ENCODE measurements around the gene LNX1.

The LNX1 gene

GRCh38 chr4:53531585-53532224 lies 59.6 kb downstream of the LNX1 start:
- no peak for DNase-seq

DNA sequence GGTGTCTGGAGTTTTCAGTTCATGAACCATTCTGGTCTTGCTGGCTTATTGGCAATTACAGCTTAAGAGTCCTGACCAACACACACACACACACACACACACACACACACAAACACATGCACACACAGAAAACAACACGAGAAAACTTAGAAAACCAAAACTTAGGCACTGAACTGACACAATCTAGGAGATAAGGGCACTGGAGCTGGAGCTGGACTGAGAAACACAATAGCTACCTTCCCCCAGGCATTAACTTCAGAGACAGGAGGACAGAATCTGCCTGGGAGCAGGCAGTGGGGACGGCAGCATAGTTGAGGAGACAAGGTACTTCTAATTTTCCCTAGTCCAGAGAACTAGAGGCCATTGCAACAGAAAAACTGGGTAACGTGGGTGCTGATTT lies 62.3 kb downstream of the LNX1 start:
- DNase-seq = no peak

- no peak for DNase-seq
Measured at GRCh38 chr4:53527930-53528329, 63.4 kb downstream of the LNX1 start.

DNA sequence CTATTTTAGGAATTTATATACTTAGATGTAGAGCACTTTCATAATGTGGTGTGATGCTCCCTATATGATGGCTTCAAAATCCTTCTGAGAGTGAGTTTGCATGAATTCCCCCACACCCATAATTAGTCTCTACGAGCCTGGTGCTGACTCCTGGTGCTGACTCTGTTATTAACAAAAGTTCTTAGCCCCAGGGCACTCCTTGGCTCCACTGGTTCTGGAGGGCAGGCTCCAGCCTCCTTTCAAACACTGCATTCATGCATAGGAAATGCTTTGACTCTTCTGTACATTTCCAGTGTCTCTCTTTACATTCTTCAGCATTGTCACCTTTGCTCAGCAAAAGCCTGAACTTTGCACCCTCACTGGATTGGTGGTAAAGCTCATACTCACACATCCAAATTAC lies 64.0 kb downstream of the LNX1 start:
- DNase-seq = no peak

GRCh38 chr4:53522334-53522733 lies 69.0 kb downstream of the LNX1 start:
- no peak for DNase-seq

DNA sequence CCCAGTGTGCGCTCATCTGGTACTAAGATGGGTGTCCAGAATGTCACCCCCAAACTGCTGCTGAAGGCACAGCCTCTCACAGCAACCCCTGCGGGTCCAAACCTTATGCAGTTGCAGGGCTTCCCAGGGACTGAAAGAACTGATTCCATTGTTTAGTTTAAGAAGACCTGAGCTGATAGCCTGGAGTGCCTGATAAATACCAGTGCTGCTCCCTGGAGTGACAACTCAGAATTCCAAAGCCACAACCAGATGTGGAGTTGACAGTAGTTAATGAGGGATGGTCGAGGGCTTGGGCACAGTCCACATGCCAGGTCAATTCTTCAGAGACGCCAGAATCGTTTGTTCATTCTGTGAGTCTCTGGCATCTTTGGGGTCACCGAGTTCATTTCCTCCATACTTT lies 71.2 kb downstream of the LNX1 start:
- no peak for DNase-seq

- no peak for DNase-seq
Measured at GRCh38 chr4:53518807-53519206, 72.5 kb downstream of the LNX1 start.

DNA sequence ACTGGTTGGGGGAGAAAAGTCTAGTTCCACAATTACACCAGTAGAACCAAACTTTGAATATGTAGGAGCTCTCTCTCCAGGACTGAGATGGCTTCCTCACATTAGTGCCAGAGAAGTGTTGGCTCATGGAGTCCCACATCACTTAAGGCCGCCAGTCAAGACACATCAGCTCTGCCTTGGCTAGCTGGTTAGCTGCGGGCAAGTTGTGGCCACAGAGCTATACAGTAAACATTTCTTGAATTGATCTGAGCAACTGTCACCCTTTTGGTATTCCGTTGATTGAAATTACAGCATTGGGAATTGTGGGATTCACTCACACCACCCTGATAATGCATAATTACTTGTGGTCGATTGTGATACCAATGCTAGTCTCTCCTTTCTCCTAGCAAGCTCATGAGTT lies 76.2 kb downstream of the LNX1 start:
- DNase-seq = no peak

DNA sequence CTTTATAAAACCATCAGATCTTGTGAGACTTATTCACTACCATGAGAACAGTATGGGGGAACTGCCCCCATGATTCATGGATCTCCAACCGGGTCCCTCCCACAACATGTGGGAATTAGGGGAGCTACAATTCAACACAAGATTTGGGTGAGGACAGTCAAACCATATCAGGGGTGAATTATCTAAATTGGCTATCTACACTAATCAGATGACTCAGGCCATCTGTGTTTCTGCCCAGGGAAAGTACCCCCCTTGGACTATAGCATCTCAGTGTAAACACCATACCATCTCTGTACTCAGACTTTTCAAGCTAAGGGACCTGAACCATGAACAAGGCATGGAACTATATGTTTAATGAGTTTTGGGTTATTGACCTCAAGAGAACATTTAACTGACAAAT lies 76.8 kb downstream of the LNX1 start:
- DNase-seq = no peak

GRCh38 chr4:53512608-53513007 lies 78.7 kb downstream of the LNX1 start:
- no peak for DNase-seq

DNA sequence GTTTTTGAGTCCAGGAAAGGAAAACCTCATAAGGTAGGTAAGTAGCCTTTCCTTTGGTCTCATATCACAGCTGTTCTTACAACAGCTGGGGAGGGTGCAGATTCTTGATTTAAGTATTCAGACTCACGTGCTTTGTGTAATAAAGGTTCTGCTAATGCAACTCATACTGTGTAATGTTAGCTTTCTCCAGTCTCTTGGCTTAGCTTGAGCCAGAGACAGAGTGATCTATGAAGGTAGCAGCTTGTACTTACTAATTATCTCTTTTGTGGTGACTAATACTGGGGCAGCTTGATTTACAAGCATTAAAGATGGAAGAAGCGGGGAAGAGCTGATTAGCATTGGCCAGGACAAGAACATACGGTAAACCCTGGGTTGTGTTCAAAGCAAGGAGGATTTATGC lies 80.3 kb downstream of the LNX1 start:
- no peak for DNase-seq

GRCh38 chr4:53510321-53510720 lies 81.0 kb downstream of the LNX1 start:
- no peak for DNase-seq

GRCh38 chr4:53508446-53508845 lies 82.8 kb downstream of the LNX1 start:
- DNase-seq = no peak

DNA sequence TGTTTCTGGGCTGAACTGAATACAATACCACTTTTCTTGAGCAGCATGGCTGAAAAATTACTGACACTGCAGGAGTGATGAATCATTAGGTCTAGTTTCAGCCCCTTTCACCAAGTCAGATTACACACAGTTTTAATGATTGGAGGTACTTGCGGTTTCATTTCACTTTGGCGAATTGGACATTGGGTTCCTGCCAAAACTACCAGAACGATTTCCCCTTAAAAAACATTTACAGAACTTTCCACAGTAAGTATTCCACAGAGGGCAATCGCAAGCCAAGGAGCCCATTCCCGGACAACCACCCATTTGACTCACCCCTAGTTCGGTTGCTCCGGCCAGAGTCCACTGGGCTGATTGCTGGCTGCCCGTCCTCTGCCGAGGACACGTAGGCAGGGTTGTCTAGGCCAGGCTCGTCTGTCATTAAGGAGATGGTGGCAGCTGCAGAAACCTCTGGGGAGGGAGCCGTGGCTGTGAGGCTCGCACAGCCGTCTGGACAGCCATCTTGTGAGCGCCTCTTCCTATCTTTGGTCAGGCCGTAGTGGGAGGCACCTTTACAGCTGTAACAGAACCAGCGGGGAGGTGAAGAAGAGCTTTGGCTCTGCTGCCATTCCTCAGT lies 83.5 kb downstream of the LNX1 start:
- DNase-seq = no peak

GRCh38 chr4:53507058-53507457 lies 84.2 kb downstream of the LNX1 start:
- no peak for DNase-seq

DNA sequence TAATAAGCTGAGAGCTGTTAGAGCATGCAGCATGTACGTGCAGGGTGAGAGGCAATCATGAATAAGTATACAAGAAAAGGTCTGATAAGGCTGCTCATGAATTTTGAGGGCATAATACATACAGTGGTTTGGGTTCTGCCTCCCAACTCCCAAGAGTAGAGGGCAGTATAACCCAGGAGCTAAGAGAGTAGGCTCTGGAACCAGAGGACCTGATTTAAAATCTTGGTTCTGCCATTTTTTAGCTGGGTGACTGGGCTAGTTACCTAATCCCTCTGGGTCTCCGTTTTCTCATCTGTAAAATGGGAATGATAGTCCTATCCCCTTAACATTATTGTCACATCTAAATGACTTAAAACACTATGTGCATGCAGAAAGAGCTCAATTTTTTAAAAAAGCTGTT lies 85.3 kb downstream of the LNX1 start:
- no peak for DNase-seq

DNA sequence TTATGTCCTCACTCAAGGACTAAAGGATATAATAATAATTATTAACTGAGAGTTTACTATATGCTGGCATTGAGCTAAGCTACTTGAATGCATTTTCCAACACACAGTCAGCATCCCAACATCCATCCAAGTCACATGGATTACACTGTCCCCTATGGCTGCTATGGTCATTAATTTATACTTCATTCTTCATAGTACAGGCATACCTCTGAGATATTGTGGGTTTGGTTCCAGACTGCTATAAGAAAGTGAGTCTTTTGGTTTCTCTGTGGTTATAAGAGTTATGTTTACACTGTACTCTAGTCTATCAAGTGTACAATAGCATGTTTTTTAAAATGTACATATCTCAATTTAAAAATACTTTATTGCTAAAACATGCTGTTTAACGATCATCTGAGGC lies 89.2 kb downstream of the LNX1 start:
- no peak for DNase-seq

GRCh38 chr4:53501561-53501960 lies 89.7 kb downstream of the LNX1 start:
- DNase-seq = no peak

DNA sequence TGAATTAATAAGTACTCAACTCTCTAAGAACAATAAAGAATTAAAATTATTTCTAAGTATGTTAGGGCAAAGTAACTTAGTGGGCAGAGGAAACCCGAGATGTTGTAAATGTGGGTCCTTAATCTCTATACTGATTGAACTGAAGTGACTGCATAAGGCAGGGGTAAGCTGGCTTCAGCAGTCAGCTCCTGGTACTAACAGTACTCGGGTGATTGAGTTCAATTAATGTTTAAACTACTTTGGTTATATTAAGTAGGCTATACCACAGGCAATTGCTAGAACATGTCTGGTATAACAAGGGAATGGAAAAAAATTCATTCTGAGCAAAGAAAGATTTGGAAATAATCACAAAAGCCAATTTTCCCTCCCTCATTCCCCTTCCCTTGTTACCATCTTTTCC lies 90.7 kb downstream of the LNX1 start:
- DNase-seq = no peak

- DNase-seq = no peak
Measured at GRCh38 chr4:53499791-53500190, 91.5 kb downstream of the LNX1 start.

DNA sequence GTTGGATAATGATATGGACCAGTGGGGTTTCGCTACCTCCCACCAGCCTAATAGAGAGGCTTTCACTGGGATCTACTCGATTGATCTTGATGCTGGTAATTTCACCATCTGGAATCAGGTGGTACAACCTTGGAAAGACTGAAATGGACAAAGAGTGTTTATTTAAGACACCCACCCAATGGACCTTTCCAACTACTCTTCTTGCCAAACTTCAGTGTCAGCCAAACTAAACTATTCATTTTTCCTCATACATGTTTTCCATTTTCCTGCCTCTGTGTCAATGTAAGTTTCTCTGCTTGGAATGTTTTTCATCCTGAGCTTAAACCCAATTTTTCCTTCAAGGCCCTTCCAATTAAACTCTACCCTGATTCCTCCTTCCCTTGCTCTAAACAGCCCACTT lies 92.6 kb downstream of the LNX1 start:
- no peak for DNase-seq

DNA sequence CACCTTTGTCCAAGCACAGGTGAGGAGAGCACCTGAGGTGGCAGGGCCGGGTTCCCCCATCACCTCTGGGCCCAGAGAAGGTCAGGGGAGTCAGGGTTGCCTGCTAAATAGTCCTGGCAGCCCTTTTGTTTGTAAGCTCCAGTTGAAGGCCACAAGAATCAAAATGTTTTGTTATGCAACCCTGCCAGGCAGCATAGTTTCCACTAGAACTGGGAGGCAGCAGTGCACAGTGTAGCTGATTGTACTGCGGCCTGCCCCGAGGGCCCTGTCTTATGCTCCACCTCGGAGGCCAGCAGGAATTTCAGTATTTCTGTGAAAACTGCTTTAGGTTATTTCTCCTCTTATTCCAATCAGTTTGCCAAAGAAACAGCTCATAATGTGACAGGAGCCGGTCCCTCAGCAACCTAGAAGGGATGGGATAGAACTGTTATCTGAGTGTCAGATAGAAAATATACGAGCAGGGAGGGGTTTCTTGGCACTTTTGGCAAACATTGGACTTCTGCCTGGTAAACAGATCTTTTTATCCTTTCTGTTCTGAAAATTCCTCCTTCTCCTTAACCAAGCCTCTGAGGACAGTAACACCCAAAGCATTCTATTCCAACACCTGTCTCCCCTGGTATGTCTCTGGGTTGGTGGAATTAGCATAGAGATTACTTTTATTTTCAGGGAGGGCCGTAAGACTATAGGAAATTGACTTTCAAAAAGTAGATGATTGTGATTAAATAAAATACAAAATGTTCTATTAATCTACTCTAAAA lies 93.6 kb downstream of the LNX1 start:
- DNase-seq = no peak

- no peak for DNase-seq
Measured at GRCh38 chr4:53494851-53495250, 96.4 kb downstream of the LNX1 start.

GRCh38 chr4:53490965-53491622 lies 100.2 kb downstream of the LNX1 start:
- DNase-seq = no peak

Data from activated naive CD4-positive, alpha-beta T cell treated with anti-CD3 and anti-CD28 coated beads, Interleukin-2, amount 50 U/mL, for 16 hours (primary cell).